GM12891 (cell line): ENCODE data around the gene GIMAP5.
"Not testable (repeated sequence)": the region's sequence is repeated elsewhere in the genome, so short reads cannot be mapped to it uniquely, and the experiment has no call there.

Source experiments
- POLR2A ChIP-seq: IDR thresholded peaks from 2 replicates; pipeline ENCODE4 v1.6.1; 2011; ENCODE audit warnings: low read depth, low read length, control low read depth
- POLR2AphosphoS5 ChIP-seq: IDR thresholded peaks from 2 replicates; pipeline ENCODE4 v1.6.1; 2011; ENCODE audit warnings: low read depth, low read length, control low read depth
- TAF1 ChIP-seq: IDR thresholded peaks from 2 replicates; pipeline ENCODE4 v1.6.1; 2011; ENCODE audit warnings: low read depth, low read length, control low read depth

DNA sequence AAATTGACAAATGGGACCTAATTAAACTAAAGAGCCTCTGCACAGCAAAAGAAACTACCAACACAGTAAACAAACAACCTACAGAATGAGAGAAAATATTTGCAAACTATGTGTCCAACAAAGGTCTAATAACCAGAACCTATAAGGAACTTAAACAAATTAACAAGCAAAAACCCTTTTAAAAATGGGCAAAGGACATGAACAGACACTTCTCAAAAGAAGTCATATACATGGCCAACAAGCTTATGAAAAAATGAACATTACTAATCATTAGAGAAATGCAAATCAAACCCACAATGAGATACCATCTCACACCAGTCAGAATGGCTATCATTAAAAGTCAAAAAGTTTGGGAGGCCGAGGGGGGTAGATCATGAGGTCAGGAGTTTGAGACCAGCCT is 36.9 kb downstream of the GIMAP5 start:
- TF ChIP-seq TAF1, POLR2A, POLR2AphosphoS5: not testable (repeated sequence)
